CD4-positive, alpha-beta memory T cell (primary cell): ENCODE measurements around the gene LIPT2. TPM values are rescaled to one million over a fixed set of nuclear protein-coding genes. Genes with fewer than 3 reads are reported as not detected.
A peak's percentile ranks its signal among the peaks of the same experiment; 100 is the strongest.

Experiments
- CTCF ChIA-PET: fragments of 350-600 bp; sonication (Branson Sonifier 250); formaldehyde crosslinking; loops from one replicate; lab custom pipeline; 2021; ENCODE audit warnings: inconsistent platforms; ENCODE audit not compliant: partially characterized antibody; lab: Charles Lee
- POLR2A ChIA-PET: fragments of 350-600 bp; sonication (Branson Sonifier 250); formaldehyde crosslinking; loops from one replicate; lab custom pipeline; 2021; ENCODE audit not compliant: partially characterized antibody; lab: Charles Lee
- DNase-seq, 5 donors: peaks; one replicate each; pipeline versions ENCODE4 v3.0.0 to v3.0.0-alpha.2; 2020 to 2022; ENCODE audit warnings: mixed read lengths in 1 of 5
- H3K27ac ChIP-seq: one replicate; pipeline ENCODE4 v1.7.0; 2013; ENCODE audit warnings: low read depth, low read length
- H3K27me3 ChIP-seq: 2 replicates; pipeline ENCODE4 v1.7.0; 2013; ENCODE audit warnings: mild to moderate bottlenecking, low read length, moderate library complexity; ENCODE audit not compliant: insufficient read depth
- H3K36me3 ChIP-seq: 2 replicates; pipeline ENCODE4 v1.7.0; 2013; ENCODE audit warnings: mild to moderate bottlenecking, low read length, moderate library complexity; ENCODE audit not compliant: insufficient read depth
- H3K4me1 ChIP-seq: 2 replicates; pipeline ENCODE4 v1.7.0; 2013; ENCODE audit warnings: mild to moderate bottlenecking, low read length, moderate library complexity; ENCODE audit not compliant: insufficient read depth
- H3K4me3 ChIP-seq, 2 donors: one replicate each; pipeline ENCODE4 v1.7.0; 2013; ENCODE audit warnings: low read length in 2 of 2, mild to moderate bottlenecking in 1 of 2
- H3K9me3 ChIP-seq, 2 donors: one replicate each; pipeline ENCODE4 v1.7.0; 2013; ENCODE audit warnings: low read length in 2 of 2, control low read depth in 1 of 2; ENCODE audit not compliant: control insufficient read depth in 1 of 2
- H3K27ac Mint-ChIP-seq, 7 donors: one replicate each; pipeline ENCODE4 v1.8.0; 2020 to 2021; ENCODE audit warnings: mixed read lengths in 7 of 7, mild to moderate bottlenecking in 6 of 7, inconsistent platforms in 3 of 7, moderate library complexity in 3 of 7
- H3K27me3 Mint-ChIP-seq, 2 donors: one replicate each; pipeline ENCODE4 v1.8.0; 2020 to 2021; ENCODE audit warnings: mixed read lengths in 2 of 2
- H3K36me3 Mint-ChIP-seq, 2 donors: one replicate each; pipeline ENCODE4 v1.8.0; 2020 to 2021; ENCODE audit warnings: mixed read lengths in 2 of 2, inconsistent platforms in 1 of 2, mild to moderate bottlenecking in 1 of 2
- H3K4me1 Mint-ChIP-seq, 4 donors: one replicate each; pipeline ENCODE4 v1.8.0; 2020 to 2021; ENCODE audit warnings: mixed read lengths in 4 of 4, mild to moderate bottlenecking in 1 of 4
- H3K4me3 Mint-ChIP-seq, 8 donors: one replicate each; pipeline ENCODE4 v1.8.0; 2020 to 2021; ENCODE audit warnings: mixed read lengths in 8 of 8, mild to moderate bottlenecking in 7 of 8, moderate library complexity in 6 of 8, inconsistent platforms in 3 of 8
- H3K9me3 Mint-ChIP-seq, 8 donors: one replicate each; pipeline ENCODE4 v1.8.0; 2020 to 2021; ENCODE audit warnings: mixed read lengths in 8 of 8, mild to moderate bottlenecking in 5 of 8, inconsistent platforms in 3 of 8, moderate library complexity in 1 of 8
- intact Hi-C: fragments of 100-400 bp; cut with micrococcal nuclease; formaldehyde crosslinking; loops from one replicate; pipeline ENCODE4 v1.15.1; 2023
- polyA plus RNA-seq, 2 donors: library from polyadenylated mRNA; unstranded; fragments of 300-500 nt; fragmentation: Illumina TruSeq; gene quantifications; one replicate each; pipeline ENCODE4 v1.2.3, GENCODE V29; 2021
- total RNA-seq, 2 experiments: library from RNA; stranded (reverse); gene quantifications; one replicate each; pipeline ENCODE4 v1.2.3, GENCODE V29; 2021

The LIPT2 gene
- total and polyA plus RNA-seq, 4 experiments from 2014 or later: 8.0 to 19.6 (median 12.6) TPM

- H3K27ac Mint-ChIP-seq: peak within 1 kb of the TSS in 1 of 7 donors; percentile 35
- intact Hi-C loops: no loop called here
- CTCF ChIA-PET: interaction anchor here (1.5 kb wide), 1 partner anchor 14 kb away, joined by 5 read pairs; no protein-coding TSS in a partner anchor
These were observed 26.3 kb downstream of the LIPT2 start, which contains the start of gene KCNE3 for GRCh38 chr11:74466916-74467885. KCNE3 (minus strand) TSS chr11:74467549; CDS start chr11:74457563, 9,986 bp downstream.

GRCh38 chr11:74465291-74465708 is 28.2 kb downstream of the LIPT2 start:
- no peaks in the 10 kb centered on the region for H3K27me3 ChIP-seq
- Mint-ChIP-seq H3K27me3 (peaks cover 32 to 34% of the 10 kb centered on the region in 2 donors), H3K9me3 (no peaks in the 10 kb centered on the region), H3K4me1 (peaks cover 0 to 8% (median 3%) of the 10 kb centered on the region in 4 donors), H3K4me3 (no peak overlapping the region), H3K27ac (no peak overlapping the region), H3K36me3 (no peaks in the 10 kb centered on the region)
- POLR2A ChIA-PET: no interaction called here
- no peaks in the 10 kb centered on the region for H3K36me3 ChIP-seq
- H3K9me3 ChIP-seq: no peaks in the 10 kb centered on the region
- intact Hi-C loops: no loop called here
- CTCF ChIA-PET: no interaction called here
- no peak overlapping the region for H3K27ac ChIP-seq
- no peak overlapping the region for H3K4me3 ChIP-seq
- H3K4me1 ChIP-seq: no peaks in the 10 kb centered on the region
- no peak for DNase-seq

More at GRCh38 chr11:74466916-74467885, 26.3 kb downstream of the LIPT2 start, which contains the start of gene KCNE3:
- Histone ChIP-seq H3K36me3 (no peaks in the 10 kb centered on the region), H3K4me1 (no peaks in the 10 kb centered on the region), H3K9me3 (no peaks in the 10 kb centered on the region), H3K4me3 (no peak within 1 kb of the TSS), H3K27ac (no peak within 1 kb of the TSS), H3K27me3 (no peaks in the 10 kb centered on the region)
- Mint-ChIP-seq H3K4me1 (peaks cover 0 to 8% (median 3%) of the 10 kb centered on the region in 4 donors), H3K4me3 (peak within 1 kb of the TSS in 3 of 8 donors; percentile 26 to 47 (median 29)), H3K9me3 (no peaks in the 10 kb centered on the region), H3K27me3 (peaks cover 36 to 42% of the 10 kb centered on the region in 2 donors), H3K36me3 (no peaks in the 10 kb centered on the region)
- POLR2A ChIA-PET: no interaction called here
- no peak for DNase-seq

GRCh38 chr11:74464746-74465145 is 28.8 kb downstream of the LIPT2 start:
- DNase-seq: no peak
- no peak overlapping the region for H3K27ac Mint-ChIP-seq
- H3K27me3 Mint-ChIP-seq: peaks cover 32 to 34% of the 10 kb centered on the region in 2 donors
- Histone ChIP-seq H3K27me3 (no peaks in the 10 kb centered on the region), H3K27ac (no peak overlapping the region), H3K4me1 (no peaks in the 10 kb centered on the region), H3K4me3 (no peak overlapping the region), H3K36me3 (no peaks in the 10 kb centered on the region), H3K9me3 (no peaks in the 10 kb centered on the region)
- no peaks in the 10 kb centered on the region for H3K9me3 Mint-ChIP-seq
- ChIA-PET CTCF (interaction anchor here (5.5 kb wide), 1 partner anchor 13 kb away, joined by 54 read pairs; no protein-coding TSS in a partner anchor), POLR2A (no interaction called here)
- H3K4me3 Mint-ChIP-seq: no peak overlapping the region
- H3K4me1 Mint-ChIP-seq: peaks cover 0 to 8% (median 3%) of the 10 kb centered on the region in 4 donors
- H3K36me3 Mint-ChIP-seq: no peaks in the 10 kb centered on the region
- intact Hi-C loops: no loop called here

GRCh38 chr11:74463216-74463615 is 30.3 kb downstream of the LIPT2 start:
- Mint-ChIP-seq H3K36me3 (no peaks in the 10 kb centered on the region), H3K4me1 (peaks cover 0 to 8% (median under 1%) of the 10 kb centered on the region in 4 donors), H3K4me3 (no peak overlapping the region), H3K27ac (no peak overlapping the region), H3K27me3 (peaks cover 27 to 30% of the 10 kb centered on the region in 2 donors), H3K9me3 (no peaks in the 10 kb centered on the region)
- no peak for DNase-seq
- POLR2A ChIA-PET: no interaction called here
- no peaks in the 10 kb centered on the region for H3K9me3 ChIP-seq
- H3K27me3 ChIP-seq: no peaks in the 10 kb centered on the region
- H3K4me3 ChIP-seq: no peak overlapping the region
- CTCF ChIA-PET: interaction anchor here (1.0 to 5.5 kb wide), 3 partner anchors 11 to 31 kb away, joined by 3 to 54 read pairs (median 4); no protein-coding TSS in a partner anchor
- H3K4me1 ChIP-seq: no peaks in the 10 kb centered on the region
- intact Hi-C loops: no loop called here
- H3K27ac ChIP-seq: no peak overlapping the region
- no peaks in the 10 kb centered on the region for H3K36me3 ChIP-seq

- no peak for DNase-seq
- Histone ChIP-seq H3K27me3 (no peaks in the 10 kb centered on the region), H3K4me3 (no peak overlapping the region), H3K9me3 (no peaks in the 10 kb centered on the region), H3K36me3 (no peaks in the 10 kb centered on the region), H3K4me1 (no peaks in the 10 kb centered on the region), H3K27ac (no peak overlapping the region)
- CTCF ChIA-PET: interaction anchor here (1.4 to 5.5 kb wide), 2 partner anchors 11 to 32 kb away, joined by 4 to 54 read pairs; no protein-coding TSS in a partner anchor
- Mint-ChIP-seq H3K36me3 (no peaks in the 10 kb centered on the region), H3K4me1 (peaks cover 0 to 8% (median 0%) of the 10 kb centered on the region in 4 donors), H3K9me3 (no peaks in the 10 kb centered on the region), H3K4me3 (no peak overlapping the region), H3K27ac (no peak overlapping the region), H3K27me3 (peaks cover 21 to 25% of the 10 kb centered on the region in 2 donors)
- intact Hi-C loops: no loop called here
- POLR2A ChIA-PET: no interaction called here
These were observed 30.9 kb downstream of the LIPT2 start for GRCh38 chr11:74462631-74463030.

- no peaks in the 10 kb centered on the region for H3K4me1 ChIP-seq
- H3K36me3 ChIP-seq: no peaks in the 10 kb centered on the region
- Mint-ChIP-seq H3K27me3 (peaks cover 21 to 23% of the 10 kb centered on the region in 2 donors), H3K9me3 (no peaks in the 10 kb centered on the region), H3K36me3 (no peaks in the 10 kb centered on the region), H3K27ac (no peak overlapping the region), H3K4me3 (no peak overlapping the region), H3K4me1 (peaks cover 0 to 8% (median 0%) of the 10 kb centered on the region in 4 donors)
- ChIA-PET POLR2A (no interaction called here), CTCF (interaction anchor here (5.5 kb wide), 1 partner anchor 10 kb away, joined by 54 read pairs; no protein-coding TSS in a partner anchor)
- intact Hi-C loops: no loop called here
- DNase-seq: no peak
- H3K27me3 ChIP-seq: no peaks in the 10 kb centered on the region
- H3K27ac ChIP-seq: no peak overlapping the region
- no peak overlapping the region for H3K4me3 ChIP-seq
- no peaks in the 10 kb centered on the region for H3K9me3 ChIP-seq
These were observed 31.5 kb downstream of the LIPT2 start for GRCh38 chr11:74462009-74462408.
